BJ (cell line): ENCODE results near the gene COQ2. TPM values are rescaled to one million over a fixed set of nuclear protein-coding genes. Genes with fewer than 3 reads are reported as not detected.
"Not testable (repeated sequence)": the region's sequence is repeated elsewhere in the genome, so short reads cannot be mapped to it uniquely, and the experiment has no call there.

Experiments used
- CTCF ChIA-PET: fragments of 350-600 bp; formaldehyde crosslinking; extraction: SDS; loops from one replicate; lab custom pipeline; 2021; ENCODE audit warnings: antibody characterized with exemption, inconsistent platforms; lab: Yijun Ruan, JAX
- POLR2A ChIA-PET: fragments of 300-600 bp; sonication (Branson Sonifier 250); formaldehyde crosslinking; extraction: SDS; loops from one replicate; lab custom pipeline; 2021; ENCODE audit warnings: antibody characterized with exemption; lab: Charles Lee
- DNase-seq: peaks from one replicate; pipeline ENCODE4 v3.0.0-alpha.2; 2011; ENCODE audit warnings: low read depth
- H3K27me3 ChIP-seq: 2 replicates; pipeline ENCODE4 v1.6.0; 2011; ENCODE audit warnings: low read length; ENCODE audit not compliant: control insufficient read depth, insufficient read depth
- H3K36me3 ChIP-seq: 2 replicates; pipeline ENCODE4 v1.5.1; 2011; ENCODE audit warnings: low read length; ENCODE audit not compliant: control insufficient read depth, insufficient read depth
- H3K4me3 ChIP-seq: 2 replicates; pipeline ENCODE4 v1.5.1; 2011; ENCODE audit warnings: low read depth, mild to moderate bottlenecking, control low read depth, low read length
- polyA plus RNA-seq: library from polyadenylated mRNA; depleted of rRNA; stranded (reverse); fragments of >200 nt; gene quantifications from 2 replicates; pipeline ENCODE4 v1.2.3, GENCODE V29; 2011
- TF ChIP-seq, protein P1 (sequence below): IDR thresholded peaks from 2 replicates; pipeline ENCODE4 v1.5.1; 2011; ENCODE audit warnings: low read depth, mild to moderate bottlenecking, control low read depth, inconsistent platforms, low read length, moderate library complexity; ENCODE audit not compliant: insufficient read depth

COQ2 gene
- polyA plus RNA-seq, 1 experiment, result 14.5 TPM

DNA sequence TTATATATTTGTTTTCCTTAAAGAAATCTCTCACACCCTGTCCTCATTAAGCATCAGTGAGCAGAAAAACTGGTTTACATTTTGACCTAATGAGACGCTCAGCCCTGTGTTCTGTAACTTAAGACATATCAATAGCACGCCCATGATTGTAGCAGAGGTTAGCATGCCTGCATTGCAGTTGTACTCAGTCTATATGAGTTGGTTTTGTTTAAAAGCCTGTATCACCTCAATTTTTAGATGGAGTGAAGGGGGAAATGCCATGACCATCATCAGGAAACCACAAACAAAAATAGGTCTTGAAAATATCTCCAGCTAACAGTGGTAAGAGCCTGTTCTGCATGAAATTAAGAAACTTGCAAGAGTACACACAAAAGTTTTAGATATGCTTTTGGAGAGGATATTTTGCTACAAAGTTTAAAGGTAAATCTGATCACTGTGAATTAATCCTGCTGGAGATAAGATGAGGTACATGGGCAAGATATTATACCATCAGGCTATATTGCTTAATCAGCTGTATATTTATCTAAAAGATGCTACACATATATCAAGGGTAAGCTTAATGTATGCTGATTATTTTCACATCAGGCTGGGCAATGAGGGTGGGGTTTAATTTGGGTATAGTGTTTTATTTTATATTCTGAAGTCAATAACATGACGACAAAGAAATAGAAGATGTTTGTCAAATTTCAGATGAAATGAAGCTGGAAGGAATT is 13.1 kb upstream of the COQ2 start:
- no peaks in the 10 kb centered on the region for H3K27me3 ChIP-seq
- DNase-seq, result no peak
- CTCF ChIA-PET, result no interaction called here
- H3K4me3 ChIP-seq, result no peak overlapping the region
- H3K36me3 ChIP-seq, result no peaks in the 10 kb centered on the region
- TF ChIP-seq, protein P1, sequence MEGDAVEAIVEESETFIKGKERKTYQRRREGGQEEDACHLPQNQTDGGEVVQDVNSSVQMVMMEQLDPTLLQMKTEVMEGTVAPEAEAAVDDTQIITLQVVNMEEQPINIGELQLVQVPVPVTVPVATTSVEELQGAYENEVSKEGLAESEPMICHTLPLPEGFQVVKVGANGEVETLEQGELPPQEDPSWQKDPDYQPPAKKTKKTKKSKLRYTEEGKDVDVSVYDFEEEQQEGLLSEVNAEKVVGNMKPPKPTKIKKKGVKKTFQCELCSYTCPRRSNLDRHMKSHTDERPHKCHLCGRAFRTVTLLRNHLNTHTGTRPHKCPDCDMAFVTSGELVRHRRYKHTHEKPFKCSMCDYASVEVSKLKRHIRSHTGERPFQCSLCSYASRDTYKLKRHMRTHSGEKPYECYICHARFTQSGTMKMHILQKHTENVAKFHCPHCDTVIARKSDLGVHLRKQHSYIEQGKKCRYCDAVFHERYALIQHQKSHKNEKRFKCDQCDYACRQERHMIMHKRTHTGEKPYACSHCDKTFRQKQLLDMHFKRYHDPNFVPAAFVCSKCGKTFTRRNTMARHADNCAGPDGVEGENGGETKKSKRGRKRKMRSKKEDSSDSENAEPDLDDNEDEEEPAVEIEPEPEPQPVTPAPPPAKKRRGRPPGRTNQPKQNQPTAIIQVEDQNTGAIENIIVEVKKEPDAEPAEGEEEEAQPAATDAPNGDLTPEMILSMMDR, result no peak
- POLR2A ChIA-PET, result no interaction called here

DNA sequence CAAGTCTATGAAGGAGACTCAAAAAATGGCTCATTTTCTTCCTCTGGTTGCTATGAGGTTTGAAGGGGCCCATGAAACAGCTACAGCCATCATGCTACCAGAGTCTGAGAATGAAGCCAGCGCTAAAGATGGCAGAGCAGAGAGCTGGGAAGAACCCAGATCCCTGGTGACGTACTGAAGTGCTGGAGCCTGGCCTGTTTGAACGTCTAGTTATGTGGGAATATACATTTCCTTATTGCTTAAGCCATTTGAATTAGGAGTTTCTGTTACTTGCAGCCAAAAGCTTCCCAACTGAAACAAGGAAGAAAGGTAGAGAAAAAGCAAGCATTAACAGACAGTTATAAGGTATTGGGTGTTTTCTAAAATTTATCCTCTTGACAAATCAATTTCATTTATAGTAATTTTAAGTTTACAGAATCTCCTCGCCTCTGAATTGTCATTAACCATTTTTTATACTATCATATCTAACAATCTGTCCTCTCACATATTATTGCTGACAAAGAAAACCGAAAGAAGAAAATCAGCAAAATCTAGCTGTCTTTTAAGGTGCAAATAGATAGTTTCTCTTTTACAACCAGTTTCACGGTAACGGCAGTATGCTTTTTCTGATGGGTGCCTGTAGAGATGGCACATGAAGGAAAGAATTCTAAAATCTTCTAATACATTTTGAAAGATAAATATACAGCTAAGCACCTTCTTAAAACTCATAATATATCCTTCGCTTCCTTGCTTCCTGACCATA is 8.9 kb upstream of the COQ2 start:
- no peaks in the 10 kb centered on the region for H3K27me3 ChIP-seq
- ChIA-PET POLR2A (no interaction called here), CTCF (interaction anchor here (0.9 kb wide), 1 partner anchor 9 kb away, joined by 3 read pairs; the partner anchor contains the start of gene COQ2)
- H3K36me3 ChIP-seq, result no peaks in the 10 kb centered on the region
- H3K4me3 ChIP-seq, result no peak overlapping the region
- no peak for DNase-seq
- TF ChIP-seq, protein P1, result no peak

DNA sequence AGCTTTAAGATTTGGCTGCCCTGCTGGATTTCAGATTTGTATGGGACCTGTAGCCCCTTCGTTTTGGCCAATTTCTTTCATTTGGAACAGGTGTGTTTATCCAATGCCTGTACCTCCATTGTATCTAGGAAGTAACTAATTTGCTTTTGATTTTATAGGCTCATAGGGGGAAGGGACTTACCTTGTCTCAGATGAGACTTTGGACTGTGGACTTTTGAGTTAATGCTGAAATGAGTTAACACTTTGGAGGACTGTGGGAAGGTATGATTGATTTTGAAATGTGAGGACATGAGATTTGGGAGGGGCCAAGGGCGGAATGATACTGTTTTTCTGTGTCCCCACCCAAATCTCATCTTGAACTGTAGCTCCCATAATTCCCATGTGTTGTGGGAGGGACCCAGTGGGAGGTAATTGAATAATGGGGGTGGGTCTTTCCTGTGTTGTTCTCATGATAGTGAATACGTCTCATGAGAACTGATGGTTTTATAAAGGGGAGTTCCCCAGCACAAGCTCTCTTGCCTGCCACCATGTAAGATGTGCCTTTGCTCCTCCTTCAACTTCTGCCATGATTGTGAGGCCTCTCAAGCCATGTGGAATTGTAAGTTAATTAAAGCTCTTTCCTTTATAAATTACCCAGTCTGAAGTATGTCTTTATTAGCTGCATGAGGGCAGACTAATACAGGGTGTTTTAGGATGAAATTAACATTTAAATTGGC is 5.6 kb upstream of the COQ2 start:
- POLR2A ChIA-PET, H3K4me3 ChIP-seq, DNase-seq, H3K36me3 ChIP-seq, CTCF ChIA-PET, H3K27me3 ChIP-seq: not testable (repeated sequence)

DNA sequence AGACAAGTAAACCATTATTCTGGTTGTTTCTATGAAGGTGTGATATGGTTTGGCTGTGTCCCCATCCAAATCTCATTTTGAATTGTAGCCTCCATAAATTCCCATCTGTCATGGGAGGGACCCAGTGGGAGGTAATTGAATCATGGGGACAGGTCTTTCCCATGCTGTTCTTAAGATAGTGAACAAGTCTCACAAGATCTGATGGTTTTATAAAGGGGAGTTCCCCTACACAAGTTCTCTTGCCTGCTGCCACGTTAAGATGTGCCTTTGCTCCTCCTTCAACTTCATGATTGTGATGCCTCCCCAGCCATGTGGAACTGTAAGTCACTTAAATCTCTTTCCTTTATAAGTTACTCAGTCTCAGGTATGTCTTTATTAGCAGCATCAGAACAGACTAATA is 3.8 kb upstream of the COQ2 start:
- POLR2A ChIA-PET, H3K27me3 ChIP-seq, DNase-seq, CTCF ChIA-PET, H3K36me3 ChIP-seq, H3K4me3 ChIP-seq: not testable (repeated sequence)

DNA sequence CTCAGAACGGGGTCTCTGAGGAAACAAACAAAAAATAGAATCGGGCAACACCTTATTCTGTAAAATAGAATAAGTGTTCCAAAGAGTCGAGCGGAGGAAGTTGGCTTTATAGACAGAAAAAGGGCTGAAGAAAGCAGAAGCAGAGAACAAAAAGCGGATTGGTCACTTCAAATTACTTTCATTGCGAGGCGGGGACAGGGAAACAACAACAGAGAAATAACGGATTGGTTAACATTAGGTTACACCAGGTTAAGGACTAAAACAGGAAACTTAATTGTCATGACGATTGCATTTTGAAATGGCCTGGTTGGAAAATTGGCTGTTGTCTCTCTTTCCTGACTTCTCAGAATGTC is 433 bp upstream of the COQ2 start:
- Histone ChIP-seq H3K36me3 (no peaks in the 10 kb centered on the region), H3K27me3 (no peaks in the 10 kb centered on the region), H3K4me3 (peak overlapping the region; percentile 49)
- ChIA-PET CTCF (interaction anchor here (0.7 to 1.9 kb wide), 6 partner anchors 8 to 435 kb away, joined by 3 to 6 read pairs (median 4); no protein-coding TSS in a partner anchor), POLR2A (interaction anchor here (0.7 to 1.3 kb wide), 2 partner anchors 172 to 250 kb away, joined by 4 to 6 read pairs; partner anchors contain the start of gene COPS4)
- no peak for DNase-seq
- TF ChIP-seq, protein P1, result no peak

DNA sequence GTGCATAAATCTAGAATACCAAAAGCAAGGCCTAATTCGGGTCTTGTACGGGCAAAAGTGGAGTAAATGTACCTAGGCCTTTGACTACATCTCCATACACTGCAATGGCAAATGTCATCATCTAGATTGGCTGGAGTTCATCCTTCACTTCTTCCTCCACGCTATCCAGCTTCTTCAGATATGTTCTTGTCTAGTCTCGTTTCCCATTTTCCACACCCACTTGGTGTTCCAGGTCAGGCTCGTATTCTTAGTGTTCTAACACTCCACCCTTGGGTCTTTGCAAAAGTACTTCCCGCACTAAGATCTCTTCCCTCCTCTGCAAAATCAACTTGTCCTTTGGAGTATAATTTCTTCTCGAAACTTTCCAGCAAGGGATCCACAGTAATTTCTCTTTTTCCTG is 1.4 kb downstream of the COQ2 start:
- TF ChIP-seq, protein P1, result no peak
- DNase-seq, result no peak
- ChIA-PET POLR2A (no interaction called here), CTCF (interaction anchor here (0.6 to 5.1 kb wide), 7 partner anchors 23 to 437 kb away, joined by 3 to 29 read pairs (median 4); no protein-coding TSS in a partner anchor)
- H3K4me3 ChIP-seq, result no peak overlapping the region
- no peaks in the 10 kb centered on the region for H3K27me3 ChIP-seq
- no peaks in the 10 kb centered on the region; the same call in 1 of the 2 replicates for H3K36me3 ChIP-seq
